ENCODE data around the gene ICAM5.
"Not testable (repeated sequence)": the region's sequence is repeated elsewhere in the genome, so short reads cannot be mapped to it uniquely, and the experiment has no call there.

ICAM5 gene, protein sequence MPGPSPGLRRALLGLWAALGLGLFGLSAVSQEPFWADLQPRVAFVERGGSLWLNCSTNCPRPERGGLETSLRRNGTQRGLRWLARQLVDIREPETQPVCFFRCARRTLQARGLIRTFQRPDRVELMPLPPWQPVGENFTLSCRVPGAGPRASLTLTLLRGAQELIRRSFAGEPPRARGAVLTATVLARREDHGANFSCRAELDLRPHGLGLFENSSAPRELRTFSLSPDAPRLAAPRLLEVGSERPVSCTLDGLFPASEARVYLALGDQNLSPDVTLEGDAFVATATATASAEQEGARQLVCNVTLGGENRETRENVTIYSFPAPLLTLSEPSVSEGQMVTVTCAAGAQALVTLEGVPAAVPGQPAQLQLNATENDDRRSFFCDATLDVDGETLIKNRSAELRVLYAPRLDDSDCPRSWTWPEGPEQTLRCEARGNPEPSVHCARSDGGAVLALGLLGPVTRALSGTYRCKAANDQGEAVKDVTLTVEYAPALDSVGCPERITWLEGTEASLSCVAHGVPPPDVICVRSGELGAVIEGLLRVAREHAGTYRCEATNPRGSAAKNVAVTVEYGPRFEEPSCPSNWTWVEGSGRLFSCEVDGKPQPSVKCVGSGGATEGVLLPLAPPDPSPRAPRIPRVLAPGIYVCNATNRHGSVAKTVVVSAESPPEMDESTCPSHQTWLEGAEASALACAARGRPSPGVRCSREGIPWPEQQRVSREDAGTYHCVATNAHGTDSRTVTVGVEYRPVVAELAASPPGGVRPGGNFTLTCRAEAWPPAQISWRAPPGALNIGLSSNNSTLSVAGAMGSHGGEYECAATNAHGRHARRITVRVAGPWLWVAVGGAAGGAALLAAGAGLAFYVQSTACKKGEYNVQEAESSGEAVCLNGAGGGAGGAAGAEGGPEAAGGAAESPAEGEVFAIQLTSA

DNA sequence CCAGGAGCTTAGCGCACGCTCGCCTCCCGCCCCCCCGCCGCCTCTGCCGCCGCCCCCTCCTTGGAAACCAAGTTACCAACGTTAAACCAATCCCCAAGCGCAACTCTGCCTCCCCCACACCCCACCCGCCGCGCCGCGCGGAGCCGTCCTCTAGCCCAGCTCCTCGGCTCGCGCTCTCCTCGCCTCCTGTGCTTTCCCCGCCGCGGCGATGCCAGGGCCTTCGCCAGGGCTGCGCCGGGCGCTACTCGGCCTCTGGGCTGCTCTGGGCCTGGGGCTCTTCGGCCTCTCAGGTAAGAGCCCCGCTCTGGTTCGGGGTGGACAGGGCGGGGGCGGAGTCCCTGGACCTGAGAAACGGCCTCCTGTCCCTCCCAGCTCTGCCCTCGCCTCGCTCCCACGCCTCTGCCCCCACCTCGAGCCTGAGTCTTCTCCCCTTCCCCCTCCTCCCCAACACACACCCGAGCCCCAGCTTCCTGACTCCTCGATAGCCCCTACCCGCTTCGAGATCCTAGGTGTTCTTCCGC lies at the start of gene ICAM5:
Gene ICAM5, plus strand, starts transcription at position 117 of the 521 bp plus-strand sequence. Its CDS starts 92 bp downstream, at position 209.
- no peak within 1 kb of the TSS for H3K9ac ChIP-seq (ENCODE audit: low read length)
- peaks cover 3% of the 10 kb centered on the region for H3K36me3 ChIP-seq (ENCODE audit: control insufficient read depth, insufficient read depth, low read length)
- H3K4me1 ChIP-seq (ENCODE audit: control insufficient read depth, insufficient read depth, low read length) = peaks cover 13% of the 10 kb centered on the region
- peaks cover 62% of the 10 kb centered on the region for H3K27me3 ChIP-seq (ENCODE audit: control insufficient read depth, insufficient read depth, low read length)
- no peak within 1 kb of the TSS for H3K27ac ChIP-seq (ENCODE audit: low read depth, low read length)
- peak within 1 kb of the TSS; percentile 62 for H3K4me3 ChIP-seq (ENCODE audit: low read length)

GRCh38 chr19:10241826-10242449 lies 47.8 kb upstream of the ICAM5 start:
- not testable (repeated sequence) for H3K27me3 ChIP-seq (ENCODE audit: control insufficient read depth, insufficient read depth, low read length); H3K27ac ChIP-seq (ENCODE audit: low read depth, low read length); H3K4me1 ChIP-seq (ENCODE audit: control insufficient read depth, insufficient read depth, low read length); H3K36me3 ChIP-seq (ENCODE audit: control insufficient read depth, insufficient read depth, low read length); H3K9ac ChIP-seq (ENCODE audit: low read length); H3K4me3 ChIP-seq (ENCODE audit: low read length)

GRCh38 chr19:10243606-10244005 lies 46.1 kb upstream of the ICAM5 start:
- Histone ChIP-seq H3K27me3 (ENCODE audit: control insufficient read depth, insufficient read depth, low read length) (no peaks in the 10 kb centered on the region), H3K36me3 (ENCODE audit: control insufficient read depth, insufficient read depth, low read length) (no peaks in the 10 kb centered on the region), H3K4me1 (ENCODE audit: control insufficient read depth, insufficient read depth, low read length) (no peaks in the 10 kb centered on the region), H3K4me3 (ENCODE audit: low read length) (no peak overlapping the region), H3K9ac (ENCODE audit: low read length) (no peak overlapping the region), H3K27ac (ENCODE audit: low read depth, low read length) (no peak overlapping the region)

DNA sequence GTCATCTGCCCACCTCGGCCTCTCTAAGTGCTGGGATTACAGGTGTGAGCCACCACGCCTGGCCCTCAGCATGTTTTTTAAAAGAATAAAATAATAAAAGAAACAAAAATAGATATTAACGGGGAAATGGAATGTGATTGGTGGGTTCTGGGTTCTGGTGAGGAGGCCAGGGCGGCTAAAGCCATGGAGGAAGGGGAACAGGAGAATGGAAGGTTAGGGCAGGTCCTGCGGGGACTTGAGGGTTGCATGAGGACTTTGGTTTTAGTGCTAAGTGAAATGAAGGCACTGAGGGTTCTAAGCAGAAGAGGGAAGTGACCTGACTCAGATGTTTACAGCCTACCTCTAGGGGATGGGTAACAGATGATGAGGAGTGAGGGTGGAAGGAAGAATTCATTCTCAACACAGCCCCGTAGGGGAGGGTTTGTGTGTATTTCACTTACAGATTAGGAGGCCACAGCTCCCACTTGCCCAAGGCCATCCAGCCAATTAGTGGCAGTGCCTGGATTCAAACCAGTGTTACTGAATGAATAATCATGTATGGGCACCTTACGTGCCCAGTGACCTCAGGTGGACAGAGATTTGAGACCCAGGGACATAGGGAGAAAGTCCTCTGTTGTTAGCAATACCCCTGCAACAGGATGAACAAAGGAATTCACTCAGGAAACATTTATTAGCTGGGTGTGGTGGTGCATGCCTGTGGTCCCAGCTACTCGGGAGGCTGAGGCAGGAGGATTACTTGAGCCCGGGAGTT lies 44.4 kb upstream of the ICAM5 start:
- Histone ChIP-seq H3K4me3 (ENCODE audit: low read length) (no peak overlapping the region), H3K27ac (ENCODE audit: low read depth, low read length) (no peak overlapping the region), H3K36me3 (ENCODE audit: control insufficient read depth, insufficient read depth, low read length) (no peaks in the 10 kb centered on the region), H3K27me3 (ENCODE audit: control insufficient read depth, insufficient read depth, low read length) (no peaks in the 10 kb centered on the region), H3K9ac (ENCODE audit: low read length) (no peak overlapping the region), H3K4me1 (ENCODE audit: control insufficient read depth, insufficient read depth, low read length) (no peaks in the 10 kb centered on the region)

- H3K4me1 ChIP-seq (ENCODE audit: control insufficient read depth, insufficient read depth, low read length) = no peaks in the 10 kb centered on the region
- no peaks in the 10 kb centered on the region for H3K27me3 ChIP-seq (ENCODE audit: control insufficient read depth, insufficient read depth, low read length)
- H3K27ac ChIP-seq (ENCODE audit: low read depth, low read length) = no peak overlapping the region
Measured at GRCh38 chr19:10246511-10246910, 43.2 kb upstream of the ICAM5 start.

GRCh38 chr19:10251792-10252694 lies 37.7 kb upstream of the ICAM5 start, which contains the start of gene MRPL4:
Gene MRPL4 (plus strand): TSS chr19:10252214. CDS start chr19:10252254, 40 bp downstream.
- Histone ChIP-seq H3K36me3 (ENCODE audit: control insufficient read depth, insufficient read depth, low read length) (peaks cover 9% of the 10 kb centered on the region), H3K9ac (ENCODE audit: low read length) (peak within 1 kb of the TSS; percentile 64), H3K27ac (ENCODE audit: low read depth, low read length) (peak within 1 kb of the TSS; percentile 85), H3K4me1 (ENCODE audit: control insufficient read depth, insufficient read depth, low read length) (peaks cover 5% of the 10 kb centered on the region), H3K4me3 (ENCODE audit: low read length) (peak within 1 kb of the TSS; percentile 95), H3K27me3 (ENCODE audit: control insufficient read depth, insufficient read depth, low read length) (no peaks in the 10 kb centered on the region)

More at GRCh38 chr19:10246511-10246910, 43.2 kb upstream of the ICAM5 start:
- Histone ChIP-seq H3K4me3 (ENCODE audit: low read length) (no peak overlapping the region), H3K36me3 (ENCODE audit: control insufficient read depth, insufficient read depth, low read length) (no peaks in the 10 kb centered on the region), H3K9ac (ENCODE audit: low read length) (no peak overlapping the region)

GRCh38 chr19:10252707-10253106 lies 37.0 kb upstream of the ICAM5 start:
- H3K27me3 ChIP-seq (ENCODE audit: control insufficient read depth, insufficient read depth, low read length) = no peaks in the 10 kb centered on the region
- peak overlapping the region; percentile 64 for H3K9ac ChIP-seq (ENCODE audit: low read length)
- peaks cover 5% of the 10 kb centered on the region for H3K4me1 ChIP-seq (ENCODE audit: control insufficient read depth, insufficient read depth, low read length)
- peak overlapping the region; percentile 85 for H3K27ac ChIP-seq (ENCODE audit: low read depth, low read length)
- H3K4me3 ChIP-seq (ENCODE audit: low read length) = peak overlapping the region; percentile 95
- H3K36me3 ChIP-seq (ENCODE audit: control insufficient read depth, insufficient read depth, low read length) = peaks cover 14% of the 10 kb centered on the region

DNA sequence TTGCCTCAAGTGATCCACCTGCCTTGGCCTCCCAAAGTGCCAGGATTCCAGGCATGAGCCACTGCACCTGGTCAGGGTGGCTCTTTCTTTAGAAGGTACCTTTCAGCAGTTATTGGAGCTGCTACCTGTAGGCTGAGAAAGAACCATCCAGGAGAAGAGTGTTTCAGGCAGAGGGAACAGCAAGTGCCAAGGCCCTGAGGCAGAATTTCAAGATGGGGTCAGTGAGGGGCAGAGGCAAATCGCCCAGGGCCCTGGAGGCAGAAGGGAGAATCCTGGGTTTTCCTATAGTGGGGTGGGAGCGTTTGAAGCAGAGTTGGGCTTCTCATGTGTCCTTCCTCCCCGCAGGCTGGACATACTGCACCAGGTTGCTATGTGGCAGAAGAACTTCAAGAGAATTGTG lies 35.5 kb upstream of the ICAM5 start:
- H3K27ac ChIP-seq (ENCODE audit: low read depth, low read length) = no peak overlapping the region
- peaks cover 5% of the 10 kb centered on the region for H3K4me1 ChIP-seq (ENCODE audit: control insufficient read depth, insufficient read depth, low read length)
- H3K36me3 ChIP-seq (ENCODE audit: control insufficient read depth, insufficient read depth, low read length) = peaks cover 17% of the 10 kb centered on the region
- no peak overlapping the region for H3K4me3 ChIP-seq (ENCODE audit: low read length)
- H3K9ac ChIP-seq (ENCODE audit: low read length) = no peak overlapping the region
- H3K27me3 ChIP-seq (ENCODE audit: control insufficient read depth, insufficient read depth, low read length) = no peaks in the 10 kb centered on the region

DNA sequence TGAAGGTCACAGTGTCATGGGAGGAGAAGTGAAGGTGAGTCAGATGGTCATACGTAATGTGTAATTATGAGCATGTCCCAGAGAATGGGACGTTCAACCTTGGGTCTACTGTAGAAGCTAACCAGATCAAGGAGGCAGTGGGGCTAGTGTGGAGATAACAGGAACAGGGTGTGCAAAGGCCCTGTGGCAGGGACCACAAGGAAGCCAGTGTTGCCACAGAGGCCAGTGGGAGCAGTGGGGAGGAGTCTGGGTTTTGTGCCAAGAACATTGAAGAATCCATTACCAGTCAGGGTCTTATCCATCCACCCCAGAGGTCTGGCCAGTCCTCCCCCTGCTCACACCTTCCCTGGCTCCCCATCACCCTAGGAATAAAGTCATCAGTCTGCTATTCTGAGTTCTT lies 34.4 kb upstream of the ICAM5 start:
- H3K27me3 ChIP-seq (ENCODE audit: control insufficient read depth, insufficient read depth, low read length) = no peaks in the 10 kb centered on the region
- peaks cover 17% of the 10 kb centered on the region for H3K36me3 ChIP-seq (ENCODE audit: control insufficient read depth, insufficient read depth, low read length)
- no peak overlapping the region for H3K27ac ChIP-seq (ENCODE audit: low read depth, low read length)
- no peak overlapping the region for H3K9ac ChIP-seq (ENCODE audit: low read length)
- peaks cover 5% of the 10 kb centered on the region for H3K4me1 ChIP-seq (ENCODE audit: control insufficient read depth, insufficient read depth, low read length)
- H3K4me3 ChIP-seq (ENCODE audit: low read length) = no peak overlapping the region

GRCh38 chr19:10256551-10256950 lies 33.2 kb upstream of the ICAM5 start:
- Histone ChIP-seq H3K36me3 (ENCODE audit: control insufficient read depth, insufficient read depth, low read length) (peaks cover 17% of the 10 kb centered on the region), H3K27me3 (ENCODE audit: control insufficient read depth, insufficient read depth, low read length) (no peaks in the 10 kb centered on the region), H3K4me3 (ENCODE audit: low read length) (no peak overlapping the region), H3K27ac (ENCODE audit: low read depth, low read length) (no peak overlapping the region), H3K4me1 (ENCODE audit: control insufficient read depth, insufficient read depth, low read length) (peaks cover 5% of the 10 kb centered on the region), H3K9ac (ENCODE audit: low read length) (no peak overlapping the region)

Data from rectal smooth muscle tissue (tissue), 1 donor.